ENCODE measurements around the gene CHRM1.

DNA sequence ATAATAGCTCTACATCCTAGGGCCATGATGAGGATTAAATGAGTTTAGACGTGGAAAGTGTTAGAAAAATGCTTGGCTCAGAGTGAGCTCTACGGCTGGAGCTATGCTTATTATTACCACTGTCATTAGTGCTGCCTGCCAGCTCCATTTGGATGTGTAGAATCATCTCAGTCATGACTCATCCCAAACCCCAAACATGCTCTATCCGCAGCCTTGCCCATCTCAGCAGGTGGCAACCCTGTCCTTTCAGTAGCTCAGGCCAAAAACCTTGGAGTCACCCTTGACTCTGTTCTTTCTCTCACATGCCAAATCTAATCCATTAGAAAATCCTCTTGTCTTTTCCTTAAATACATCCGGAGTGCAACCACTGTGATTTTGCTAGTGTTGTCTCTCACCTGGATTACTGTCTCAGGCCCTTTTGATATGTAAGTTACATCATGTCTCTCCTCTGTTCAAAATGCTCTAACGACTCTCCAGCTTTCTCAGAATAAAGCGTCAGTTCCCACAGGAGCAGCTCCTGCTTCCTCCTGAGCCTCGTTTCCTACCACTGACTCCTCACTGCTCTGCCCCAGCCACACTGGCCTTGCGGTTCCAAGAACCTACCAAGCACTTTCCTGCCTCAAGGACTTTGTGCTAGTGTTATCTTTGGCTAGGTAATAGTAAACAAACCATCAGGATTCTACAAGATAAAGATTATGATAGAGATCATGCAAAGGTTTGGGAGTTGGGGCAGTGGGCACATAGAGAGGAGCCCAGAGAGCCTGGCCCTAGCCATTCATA, 10.5 kb upstream of the CHRM1 start:
- TF ChIP-seq, protein P1, sequence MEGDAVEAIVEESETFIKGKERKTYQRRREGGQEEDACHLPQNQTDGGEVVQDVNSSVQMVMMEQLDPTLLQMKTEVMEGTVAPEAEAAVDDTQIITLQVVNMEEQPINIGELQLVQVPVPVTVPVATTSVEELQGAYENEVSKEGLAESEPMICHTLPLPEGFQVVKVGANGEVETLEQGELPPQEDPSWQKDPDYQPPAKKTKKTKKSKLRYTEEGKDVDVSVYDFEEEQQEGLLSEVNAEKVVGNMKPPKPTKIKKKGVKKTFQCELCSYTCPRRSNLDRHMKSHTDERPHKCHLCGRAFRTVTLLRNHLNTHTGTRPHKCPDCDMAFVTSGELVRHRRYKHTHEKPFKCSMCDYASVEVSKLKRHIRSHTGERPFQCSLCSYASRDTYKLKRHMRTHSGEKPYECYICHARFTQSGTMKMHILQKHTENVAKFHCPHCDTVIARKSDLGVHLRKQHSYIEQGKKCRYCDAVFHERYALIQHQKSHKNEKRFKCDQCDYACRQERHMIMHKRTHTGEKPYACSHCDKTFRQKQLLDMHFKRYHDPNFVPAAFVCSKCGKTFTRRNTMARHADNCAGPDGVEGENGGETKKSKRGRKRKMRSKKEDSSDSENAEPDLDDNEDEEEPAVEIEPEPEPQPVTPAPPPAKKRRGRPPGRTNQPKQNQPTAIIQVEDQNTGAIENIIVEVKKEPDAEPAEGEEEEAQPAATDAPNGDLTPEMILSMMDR (IDR thresholded peaks at IDR 0.05; ENCODE audit: insufficient read depth, low read depth, low read length): no peak
- no peak for TF ChIP-seq EZH2 (IDR thresholded peaks at IDR 0.05; ENCODE audit: insufficient read depth, low read length)
